GM21825 (cell line): Measurements from ENCODE around the gene PLA2G6.

Experiments used
- ATAC-seq: cut with Tn5 transposase; IDR thresholded peaks from one replicate; pipeline ENCODE4 v1.9.1; 2021; ENCODE audit warnings: mild to moderate bottlenecking, moderate library complexity; ENCODE audit not compliant: unreplicated experiment

PLA2G6 gene

GRCh38 chr22:38181453-38182200 is at the start of gene PLA2G6:
TSS of gene PLA2G6 (minus strand) at chr22:38181830. CDS start at chr22:38169426, 12,404 bp downstream.
- peak; percentile 76 for ATAC-seq

- no peak for ATAC-seq
These were observed 49.3 kb upstream of the PLA2G6 start for GRCh38 chr22:38230916-38231315.

GRCh38 chr22:38230108-38230825 is 48.6 kb upstream of the PLA2G6 start:
- no peak for ATAC-seq

GRCh38 chr22:38228873-38229740 is 47.5 kb upstream of the PLA2G6 start:
- no peak for ATAC-seq

- ATAC-seq = no peak
These were observed 46.8 kb upstream of the PLA2G6 start for GRCh38 chr22:38228326-38228872.

GRCh38 chr22:38226853-38227649 is 45.4 kb upstream of the PLA2G6 start:
- ATAC-seq = no peak

GRCh38 chr22:38223289-38223960 is 41.8 kb upstream of the PLA2G6 start:
- ATAC-seq = no peak

GRCh38 chr22:38222797-38223119 is 41.1 kb upstream of the PLA2G6 start:
- ATAC-seq = no peak

GRCh38 chr22:38221908-38222796 is 40.5 kb upstream of the PLA2G6 start:
- no peak for ATAC-seq

GRCh38 chr22:38221407-38221806 is 39.8 kb upstream of the PLA2G6 start:
- ATAC-seq = no peak

- no peak for ATAC-seq
These were observed 39.2 kb upstream of the PLA2G6 start for GRCh38 chr22:38220653-38221386.

GRCh38 chr22:38220163-38220562 is 38.5 kb upstream of the PLA2G6 start:
- no peak for ATAC-seq

GRCh38 chr22:38219632-38220031 is 38.0 kb upstream of the PLA2G6 start:
- ATAC-seq = no peak

GRCh38 chr22:38218661-38219622 is 37.3 kb upstream of the PLA2G6 start:
- ATAC-seq = no peak

GRCh38 chr22:38215156-38216038 is 33.8 kb upstream of the PLA2G6 start:
- ATAC-seq = no peak
